ENCODE data around the gene TUBGCP6. TPM values are rescaled to one million over a fixed set of nuclear protein-coding genes. Genes with fewer than 3 reads are reported as not detected.

The TUBGCP6 gene, protein sequence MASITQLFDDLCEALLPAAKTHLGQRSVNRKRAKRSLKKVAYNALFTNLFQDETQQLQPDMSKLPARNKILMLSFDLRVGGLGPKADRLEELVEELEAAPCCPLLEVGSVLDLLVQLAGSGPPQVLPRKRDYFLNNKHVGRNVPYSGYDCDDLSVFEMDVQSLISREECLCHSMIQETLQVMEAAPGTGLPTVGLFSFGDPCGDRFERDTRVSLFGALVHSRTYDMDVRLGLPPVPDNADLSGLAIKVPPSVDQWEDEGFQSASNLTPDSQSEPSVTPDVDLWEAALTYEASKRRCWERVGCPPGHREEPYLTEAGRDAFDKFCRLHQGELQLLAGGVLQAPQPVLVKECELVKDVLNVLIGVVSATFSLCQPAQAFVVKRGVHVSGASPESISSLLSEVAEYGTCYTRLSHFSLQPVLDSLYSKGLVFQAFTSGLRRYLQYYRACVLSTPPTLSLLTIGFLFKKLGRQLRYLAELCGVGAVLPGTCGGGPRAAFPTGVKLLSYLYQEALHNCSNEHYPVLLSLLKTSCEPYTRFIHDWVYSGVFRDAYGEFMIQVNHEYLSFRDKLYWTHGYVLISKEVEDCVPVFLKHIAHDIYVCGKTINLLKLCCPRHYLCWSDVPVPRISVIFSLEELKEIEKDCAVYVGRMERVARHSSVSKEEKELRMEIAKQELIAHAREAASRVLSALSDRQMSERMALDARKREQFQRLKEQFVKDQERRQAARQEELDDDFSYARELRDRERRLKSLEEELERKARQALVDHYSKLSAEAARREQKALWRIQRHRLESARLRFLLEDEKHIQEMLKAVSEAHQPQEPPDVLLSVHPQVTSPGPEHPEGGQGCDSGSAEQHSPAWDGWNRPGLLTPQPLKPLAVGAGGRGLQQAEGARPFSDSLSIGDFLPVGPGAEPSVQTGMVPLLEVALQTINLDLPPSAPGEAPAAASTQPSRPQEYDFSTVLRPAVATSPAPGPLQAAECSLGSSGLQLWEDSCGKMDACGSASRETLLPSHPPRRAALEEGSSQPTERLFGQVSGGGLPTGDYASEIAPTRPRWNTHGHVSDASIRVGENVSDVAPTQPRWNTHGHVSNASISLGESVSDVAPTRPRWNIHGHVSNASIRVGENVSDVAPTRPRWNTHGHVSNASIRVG (N-terminal part only)
- total RNA-seq (ENCODE audit: unreplicated experiment): 48.5 TPM
- long read RNA-seq, partial matches to known transcripts: 8 of 8 reads
- long read RNA-seq, other reads (novel, unspliced or antisense): 0 of 8 reads

DNA sequence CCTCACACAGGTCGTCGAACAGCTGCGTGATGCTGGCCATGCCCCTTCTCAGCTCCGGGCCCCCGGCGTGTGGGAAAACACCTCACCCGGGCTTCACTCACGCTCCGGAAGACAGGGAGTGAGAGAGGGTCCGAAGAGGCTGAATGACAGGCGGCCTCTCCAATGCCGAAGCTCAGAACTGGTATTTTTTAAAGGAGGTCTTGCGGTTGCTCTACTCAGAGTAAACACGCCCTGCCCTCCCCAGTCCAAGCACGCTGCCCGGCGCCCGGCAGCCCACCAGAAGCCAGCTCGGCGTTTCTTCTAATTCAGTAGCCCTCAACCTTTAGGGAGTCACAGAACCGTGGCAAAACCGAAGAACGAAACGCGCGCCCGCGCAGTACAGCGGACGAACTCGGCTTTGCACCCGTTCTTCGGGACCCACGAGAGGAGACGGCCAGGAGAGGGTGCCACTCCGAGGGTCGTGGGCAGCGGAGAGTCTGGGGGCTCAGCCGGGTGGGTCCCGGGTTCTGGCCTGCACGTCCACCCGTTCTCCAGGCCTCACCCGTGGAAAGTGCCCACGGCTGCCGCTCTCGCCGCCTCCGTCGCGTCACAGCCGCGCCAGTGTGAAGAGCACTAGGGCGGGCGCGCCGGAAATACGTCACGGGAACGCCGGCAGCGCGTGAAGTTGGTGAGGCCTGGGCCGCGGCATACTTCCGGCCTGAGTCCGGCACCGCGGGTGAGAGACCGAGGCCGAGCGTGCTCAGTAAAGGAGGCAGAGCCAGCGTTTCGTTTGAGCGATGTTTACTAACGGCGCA lies at the start of gene TUBGCP6:
TSS of gene TUBGCP6 (minus strand) at position 604 of the 794 bp plus-strand sequence. CDS start at position 40, 564 bp downstream.
- H3K4me3 Mint-ChIP-seq (ENCODE audit: unreplicated experiment): peak within 1 kb of the TSS; percentile 98
- peaks cover 22% of the 10 kb centered on the region for H3K4me1 Mint-ChIP-seq (ENCODE audit: unreplicated experiment)
- peak within 1 kb of the TSS; percentile 99 for H3K27ac Mint-ChIP-seq (ENCODE audit: unreplicated experiment)
- DNase-seq (ENCODE audit: low spot score): peak; percentile 91
- peaks cover 9% of the 10 kb centered on the region for H3K27me3 Mint-ChIP-seq (ENCODE audit: unreplicated experiment)
- no peaks in the 10 kb centered on the region for H3K36me3 Mint-ChIP-seq (ENCODE audit: low read depth, unreplicated experiment)
- TF ChIP-seq, protein P1, sequence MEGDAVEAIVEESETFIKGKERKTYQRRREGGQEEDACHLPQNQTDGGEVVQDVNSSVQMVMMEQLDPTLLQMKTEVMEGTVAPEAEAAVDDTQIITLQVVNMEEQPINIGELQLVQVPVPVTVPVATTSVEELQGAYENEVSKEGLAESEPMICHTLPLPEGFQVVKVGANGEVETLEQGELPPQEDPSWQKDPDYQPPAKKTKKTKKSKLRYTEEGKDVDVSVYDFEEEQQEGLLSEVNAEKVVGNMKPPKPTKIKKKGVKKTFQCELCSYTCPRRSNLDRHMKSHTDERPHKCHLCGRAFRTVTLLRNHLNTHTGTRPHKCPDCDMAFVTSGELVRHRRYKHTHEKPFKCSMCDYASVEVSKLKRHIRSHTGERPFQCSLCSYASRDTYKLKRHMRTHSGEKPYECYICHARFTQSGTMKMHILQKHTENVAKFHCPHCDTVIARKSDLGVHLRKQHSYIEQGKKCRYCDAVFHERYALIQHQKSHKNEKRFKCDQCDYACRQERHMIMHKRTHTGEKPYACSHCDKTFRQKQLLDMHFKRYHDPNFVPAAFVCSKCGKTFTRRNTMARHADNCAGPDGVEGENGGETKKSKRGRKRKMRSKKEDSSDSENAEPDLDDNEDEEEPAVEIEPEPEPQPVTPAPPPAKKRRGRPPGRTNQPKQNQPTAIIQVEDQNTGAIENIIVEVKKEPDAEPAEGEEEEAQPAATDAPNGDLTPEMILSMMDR (IDR thresholded peaks at IDR 0.05; ENCODE audit: unreplicated experiment): no peak
- no peaks in the 10 kb centered on the region for H3K9me3 Mint-ChIP-seq (ENCODE audit: unreplicated experiment)

DNA sequence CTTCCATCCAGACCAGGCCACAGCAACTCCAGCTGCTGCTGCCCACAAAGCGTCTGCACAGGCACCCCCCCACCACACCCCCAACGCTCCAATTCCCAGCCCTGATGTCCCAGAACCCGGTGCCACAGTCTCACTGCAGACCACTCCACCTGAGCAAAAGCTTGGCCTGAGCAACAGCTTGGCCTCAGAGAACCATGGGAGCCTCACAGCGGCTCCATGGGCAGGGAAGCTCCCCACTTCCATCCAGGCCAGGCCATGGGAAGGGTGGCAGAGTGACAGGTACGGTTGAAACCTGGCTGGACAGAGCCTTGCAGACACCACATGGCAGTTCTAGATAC lies 49.5 kb upstream of the TUBGCP6 start:
- no peak for DNase-seq (ENCODE audit: low spot score)
- TF ChIP-seq, protein P1 (IDR thresholded peaks at IDR 0.05; ENCODE audit: unreplicated experiment): no peak
- peak overlapping the region; percentile 36 for H3K27ac Mint-ChIP-seq (ENCODE audit: unreplicated experiment)
- H3K36me3 Mint-ChIP-seq (ENCODE audit: low read depth, unreplicated experiment): no peaks in the 10 kb centered on the region
- H3K27me3 Mint-ChIP-seq (ENCODE audit: unreplicated experiment): peaks cover 14% of the 10 kb centered on the region
- H3K9me3 Mint-ChIP-seq (ENCODE audit: unreplicated experiment): no peaks in the 10 kb centered on the region
- H3K4me3 Mint-ChIP-seq (ENCODE audit: unreplicated experiment): no peak overlapping the region
- peaks cover 8% of the 10 kb centered on the region for H3K4me1 Mint-ChIP-seq (ENCODE audit: unreplicated experiment)

DNA sequence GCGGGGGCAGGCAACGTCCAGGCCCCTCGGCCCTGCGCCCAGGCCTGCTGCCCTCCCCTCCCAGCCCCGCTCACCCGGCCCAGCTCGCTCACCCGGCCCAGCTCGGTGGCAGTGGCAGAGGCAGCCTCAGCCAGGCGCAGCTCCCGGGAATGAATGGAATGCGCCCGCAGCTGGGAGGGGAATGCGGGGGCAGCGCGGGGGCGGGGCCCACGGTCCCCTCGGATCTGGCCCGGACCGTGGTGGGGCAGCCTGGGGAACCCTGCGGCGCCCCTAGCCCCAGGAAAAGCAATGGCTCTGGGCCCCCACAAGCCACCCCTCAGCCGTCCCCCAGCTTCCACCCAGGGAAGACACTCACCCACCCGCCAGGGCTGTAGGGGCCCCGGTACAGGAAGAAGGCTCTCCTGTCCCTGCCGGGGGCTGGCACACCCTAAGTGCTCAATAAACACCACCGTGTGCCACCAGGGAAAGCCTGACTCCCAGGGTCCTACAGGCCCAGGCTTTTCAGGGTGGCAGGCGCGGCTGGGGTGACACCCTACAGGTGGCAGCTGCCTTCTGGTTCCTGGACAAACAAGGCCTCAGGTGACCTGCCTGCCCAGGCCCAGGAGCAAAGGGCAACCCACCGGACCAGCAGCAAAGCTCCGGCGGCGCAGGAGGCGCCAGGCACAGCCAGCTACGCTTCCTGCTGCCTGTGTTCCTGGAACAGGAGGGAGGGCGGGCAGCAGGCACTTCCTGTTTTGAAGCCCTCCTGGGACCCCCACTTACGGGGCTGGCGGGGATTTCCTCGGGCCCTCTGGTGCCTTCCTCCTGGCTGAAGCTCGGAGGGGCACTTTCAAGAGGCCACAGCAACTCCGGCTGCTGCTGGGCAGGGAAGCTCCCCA lies 48.9 kb upstream of the TUBGCP6 start:
- Mint-ChIP-seq H3K4me3 (ENCODE audit: unreplicated experiment) (no peak overlapping the region), H3K27me3 (ENCODE audit: unreplicated experiment) (peaks cover 11% of the 10 kb centered on the region), H3K9me3 (ENCODE audit: unreplicated experiment) (no peaks in the 10 kb centered on the region), H3K4me1 (ENCODE audit: unreplicated experiment) (peaks cover 8% of the 10 kb centered on the region), H3K27ac (ENCODE audit: unreplicated experiment) (peak overlapping the region; percentile 36), H3K36me3 (ENCODE audit: low read depth, unreplicated experiment) (peaks cover 3% of the 10 kb centered on the region)
- TF ChIP-seq, protein P1 (IDR thresholded peaks at IDR 0.05; ENCODE audit: unreplicated experiment): no peak
- DNase-seq (ENCODE audit: low spot score): peak; percentile 57

Data from endothelial cell (in vitro differentiated cells).